Measurements from ENCODE around the gene KLHL30.

KLHL30 gene

GRCh38 chr2:238149841-238150572, 11.5 kb downstream of the KLHL30 start:
- no peak for DNase-seq (ENCODE audit: low spot score)

- DNase-seq (ENCODE audit: low spot score), result no peak
Observed at GRCh38 chr2:238150686-238151085, 12.2 kb downstream of the KLHL30 start.

GRCh38 chr2:238151205-238151604, 12.7 kb downstream of the KLHL30 start:
- DNase-seq (ENCODE audit: low spot score), result no peak

- no peak for DNase-seq (ENCODE audit: low spot score)
Observed at GRCh38 chr2:238151628-238152235, 13.3 kb downstream of the KLHL30 start.

- DNase-seq (ENCODE audit: low spot score), result no peak
Observed at GRCh38 chr2:238152771-238153688, 14.6 kb downstream of the KLHL30 start.

- DNase-seq (ENCODE audit: low spot score), result no peak
Observed at GRCh38 chr2:238154570-238154969, 16.1 kb downstream of the KLHL30 start.

- DNase-seq (ENCODE audit: low spot score), result no peak
Observed at GRCh38 chr2:238155051-238155760, 16.7 kb downstream of the KLHL30 start.

GRCh38 chr2:238155761-238156694, 17.6 kb downstream of the KLHL30 start:
- no peak for DNase-seq (ENCODE audit: low spot score)

GRCh38 chr2:238157506-238158017, 19.1 kb downstream of the KLHL30 start:
- DNase-seq (ENCODE audit: low spot score), result no peak

- no peak for DNase-seq (ENCODE audit: low spot score)
Observed at GRCh38 chr2:238158018-238158508, 19.6 kb downstream of the KLHL30 start.

GRCh38 chr2:238158509-238159070, 20.1 kb downstream of the KLHL30 start, which contains the start of gene ERFE:
TSS of gene ERFE (plus strand) at chr2:238158970. CDS start at chr2:238159008, 38 bp downstream.
- peak; percentile 75 for DNase-seq (ENCODE audit: low spot score)

- peak; percentile 28 for DNase-seq (ENCODE audit: low spot score)
Observed at GRCh38 chr2:238159071-238159539, 20.6 kb downstream of the KLHL30 start.

- no peak for DNase-seq (ENCODE audit: low spot score)
Observed at GRCh38 chr2:238159661-238160205, 21.3 kb downstream of the KLHL30 start.

- DNase-seq (ENCODE audit: low spot score), result no peak
Observed at GRCh38 chr2:238160206-238161129, 22.0 kb downstream of the KLHL30 start.

GRCh38 chr2:238161291-238162051, 23.0 kb downstream of the KLHL30 start:
- DNase-seq (ENCODE audit: low spot score), result no peak

- no peak for DNase-seq (ENCODE audit: low spot score)
Observed at GRCh38 chr2:238162251-238162845, 23.9 kb downstream of the KLHL30 start.

- DNase-seq (ENCODE audit: low spot score), result no peak
Observed at GRCh38 chr2:238162846-238163441, 24.5 kb downstream of the KLHL30 start.

All from AG08395 (cell line).